Thoracic aorta (tissue), 2 donors: ENCODE measurements around the gene SLC5A12. TPM values are rescaled to one million over a fixed set of nuclear protein-coding genes. Genes with fewer than 3 reads are reported as not detected.

Experiments
- ATAC-seq: fragments of 150-250 bp; one replicate; pipeline ENCODE4 v1.8.0; 2017; ENCODE audit warnings: low read depth; ENCODE audit not compliant: insufficient number of reproducible peaks, low FRiP score
- DNase-seq: peaks from one replicate; pipeline ENCODE4 v3.0.0-alpha.2; 2020; ENCODE audit warnings: low spot score
- H3K27ac ChIP-seq, 2 donors: fragments of 200-600 bp; sonication (generic); 1 replicate in 1 of 2; 2 replicates in 1 of 2; pipeline ENCODE4 v1.5.1; 2016; ENCODE audit warnings: mild to moderate bottlenecking in 2 of 2, moderate library complexity in 2 of 2
- H3K27me3 ChIP-seq: fragments of 200-600 bp; sonication (generic); replicated peaks from 2 replicates; pipeline ENCODE4 v1.6.0; 2016; ENCODE audit warnings: mild to moderate bottlenecking; ENCODE audit not compliant: insufficient read depth
- H3K36me3 ChIP-seq: fragments of 200-600 bp; sonication (generic); one replicate; pipeline ENCODE4 v1.5.1; 2016
- H3K4me1 ChIP-seq, 2 donors: fragments of 200-600 bp; sonication (generic); 1 replicate in 1 of 2; 2 replicates in 1 of 2; pipeline versions ENCODE4 v1.5.1 to v1.6.0; 2016; ENCODE audit warnings: low read depth in 2 of 2, mild to moderate bottlenecking in 1 of 2; ENCODE audit not compliant: control insufficient read depth in 1 of 2
- H3K4me3 ChIP-seq: fragments of 200-600 bp; sonication (generic); 2 replicates; pipeline ENCODE4 v1.5.1; 2016; ENCODE audit warnings: mild to moderate bottlenecking
- H3K9me3 ChIP-seq: fragments of 200-600 bp; sonication (generic); 2 replicates; pipeline ENCODE4 v1.5.1; 2016
- total RNA-seq, 2 donors: library from RNA; depleted of rRNA; stranded (reverse); fragments of >200 nt; gene quantifications; one replicate each; pipeline versions ENCODE4 v1.1.0 to v1.2.3, GENCODE V29; 2016
- TF ChIP-seq, protein P1 (sequence below): fragments of 200-600 bp; sonication (generic); IDR thresholded peaks from one replicate; pipeline ENCODE4 v1.5.1; 2019; ENCODE audit warnings: antibody characterized with exemption

Gene SLC5A12
- total RNA-seq, 2 donors from 2014 or later, result 0.68 TPM; not detected in 1

DNA sequence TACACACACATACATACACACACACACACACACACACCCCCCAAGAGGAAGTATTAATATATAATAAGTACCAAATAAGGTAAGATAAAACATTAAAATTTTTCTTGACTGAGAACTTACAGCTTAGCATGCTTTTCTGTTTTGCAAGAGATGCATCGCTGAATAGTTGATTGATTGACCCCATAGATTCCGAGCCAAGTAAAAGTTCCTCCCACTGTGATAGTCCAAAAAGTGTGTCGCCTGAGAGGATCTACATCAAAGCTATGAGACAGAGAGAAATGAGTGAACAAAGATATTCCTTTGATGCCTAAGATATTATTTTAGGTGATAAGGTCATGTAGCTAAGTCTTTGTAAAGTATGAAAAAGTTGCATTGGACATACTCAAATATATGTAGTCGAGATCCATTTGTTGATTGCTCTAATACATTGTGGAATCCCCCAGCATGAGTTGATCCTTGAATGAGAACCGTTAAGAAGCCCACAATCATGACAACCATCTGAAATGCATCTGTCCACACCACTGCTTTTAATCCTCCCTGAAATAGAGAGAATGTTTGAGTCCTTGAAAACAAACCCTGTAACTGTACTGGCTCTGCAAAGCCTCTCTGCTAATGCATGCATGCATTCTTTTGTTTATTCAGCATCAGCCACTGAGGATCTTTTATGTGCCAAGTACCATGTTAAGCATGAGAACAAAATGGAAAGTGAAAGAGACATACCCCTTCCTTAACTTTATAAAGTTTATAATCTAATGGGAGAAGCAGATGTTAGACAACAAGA lies 18.3 kb downstream of the SLC5A12 start:
- Histone ChIP-seq H3K4me1 (no peaks in the 10 kb centered on the region), H3K4me3 (no peak overlapping the region), H3K36me3 (no peaks in the 10 kb centered on the region), H3K27ac (no peak overlapping the region), H3K27me3 (no peaks in the 10 kb centered on the region), H3K9me3 (no peaks in the 10 kb centered on the region)
- DNase-seq (no peak), ATAC-seq (no peak)
- TF ChIP-seq, protein P1, sequence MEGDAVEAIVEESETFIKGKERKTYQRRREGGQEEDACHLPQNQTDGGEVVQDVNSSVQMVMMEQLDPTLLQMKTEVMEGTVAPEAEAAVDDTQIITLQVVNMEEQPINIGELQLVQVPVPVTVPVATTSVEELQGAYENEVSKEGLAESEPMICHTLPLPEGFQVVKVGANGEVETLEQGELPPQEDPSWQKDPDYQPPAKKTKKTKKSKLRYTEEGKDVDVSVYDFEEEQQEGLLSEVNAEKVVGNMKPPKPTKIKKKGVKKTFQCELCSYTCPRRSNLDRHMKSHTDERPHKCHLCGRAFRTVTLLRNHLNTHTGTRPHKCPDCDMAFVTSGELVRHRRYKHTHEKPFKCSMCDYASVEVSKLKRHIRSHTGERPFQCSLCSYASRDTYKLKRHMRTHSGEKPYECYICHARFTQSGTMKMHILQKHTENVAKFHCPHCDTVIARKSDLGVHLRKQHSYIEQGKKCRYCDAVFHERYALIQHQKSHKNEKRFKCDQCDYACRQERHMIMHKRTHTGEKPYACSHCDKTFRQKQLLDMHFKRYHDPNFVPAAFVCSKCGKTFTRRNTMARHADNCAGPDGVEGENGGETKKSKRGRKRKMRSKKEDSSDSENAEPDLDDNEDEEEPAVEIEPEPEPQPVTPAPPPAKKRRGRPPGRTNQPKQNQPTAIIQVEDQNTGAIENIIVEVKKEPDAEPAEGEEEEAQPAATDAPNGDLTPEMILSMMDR, result no peak

DNA sequence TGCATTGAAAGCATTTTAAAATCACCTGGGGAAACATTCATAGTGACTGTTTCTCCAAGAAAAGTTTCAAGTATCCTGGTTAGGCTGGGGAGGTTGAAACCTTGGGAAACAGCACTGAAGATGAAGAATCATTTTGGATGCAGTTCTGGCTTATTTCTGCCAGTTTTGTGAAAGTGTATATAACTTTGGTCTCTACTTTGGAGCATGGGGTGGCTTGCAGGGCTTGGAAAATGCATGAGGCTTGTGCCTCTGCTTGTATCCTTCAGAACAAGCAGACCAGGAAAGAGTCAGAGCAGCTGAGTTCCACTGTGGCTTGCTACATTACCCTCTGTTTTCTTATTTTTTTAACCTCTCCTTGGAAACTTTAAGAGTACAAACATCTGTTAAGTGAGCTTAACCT lies 19.5 kb downstream of the SLC5A12 start:
- H3K9me3 ChIP-seq, result no peaks in the 10 kb centered on the region
- DNase-seq, result no peak
- TF ChIP-seq, protein P1, result no peak
- H3K4me3 ChIP-seq, result no peak overlapping the region
- no peaks in the 10 kb centered on the region for H3K4me1 ChIP-seq
- ATAC-seq, result no peak
- no peaks in the 10 kb centered on the region for H3K36me3 ChIP-seq
- no peak overlapping the region for H3K27ac ChIP-seq
- H3K27me3 ChIP-seq, result no peaks in the 10 kb centered on the region

DNA sequence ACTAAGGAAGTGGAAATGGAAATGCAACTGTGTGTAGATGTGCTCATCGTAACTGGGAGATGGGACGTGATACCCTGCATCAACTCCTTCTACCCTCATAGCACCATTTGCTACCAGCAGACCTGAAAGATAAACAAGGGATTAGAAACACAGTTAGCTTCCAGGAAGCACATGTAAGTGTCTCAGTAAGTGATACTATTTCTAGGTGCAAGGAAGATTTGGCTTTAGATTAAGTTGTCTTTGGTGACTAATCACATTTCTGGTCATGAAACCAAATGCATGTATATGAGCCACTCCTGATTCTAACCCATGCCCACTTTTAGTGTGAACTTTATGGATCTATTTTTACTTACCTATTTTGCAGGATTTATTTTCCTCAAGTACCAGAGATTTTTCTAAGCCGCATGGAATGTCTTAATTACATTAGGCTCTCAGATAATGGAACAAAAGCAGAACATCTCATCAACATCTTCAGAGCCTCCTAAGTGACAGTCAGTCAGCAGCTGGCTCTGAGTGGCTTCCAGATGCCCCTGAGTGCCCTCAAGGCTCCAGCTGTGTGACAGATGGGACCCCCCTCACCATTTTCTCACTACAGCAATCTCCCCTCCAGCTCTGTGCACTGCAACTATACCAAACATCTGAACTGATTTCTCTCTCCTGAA lies 21.2 kb downstream of the SLC5A12 start:
- no peak for DNase-seq
- Histone ChIP-seq H3K36me3 (no peaks in the 10 kb centered on the region), H3K4me3 (no peak overlapping the region), H3K4me1 (no peaks in the 10 kb centered on the region), H3K9me3 (no peaks in the 10 kb centered on the region), H3K27me3 (no peaks in the 10 kb centered on the region), H3K27ac (no peak overlapping the region)
- TF ChIP-seq, protein P1, result no peak
- no peak for ATAC-seq

DNA sequence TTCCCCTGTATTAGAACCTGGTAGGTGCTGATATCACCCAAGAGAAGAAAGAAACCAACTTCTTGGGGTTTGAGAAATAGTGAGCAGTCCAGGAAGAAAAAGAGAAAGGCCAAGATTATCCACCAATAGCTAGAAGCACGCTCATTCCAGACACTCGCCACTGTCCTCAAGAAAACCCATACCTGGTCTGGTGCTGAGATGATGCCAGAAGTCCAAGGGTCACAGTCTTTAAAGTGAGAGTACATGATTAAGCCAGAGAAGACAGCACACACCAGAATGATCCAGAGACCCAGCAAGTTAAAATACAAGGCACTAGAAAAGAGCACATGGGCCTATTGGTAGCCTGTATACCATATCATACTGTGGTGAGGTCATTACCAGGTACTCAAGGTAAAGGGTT lies 23.6 kb downstream of the SLC5A12 start:
- H3K9me3 ChIP-seq, result no peaks in the 10 kb centered on the region
- no peak overlapping the region for H3K4me3 ChIP-seq
- H3K4me1 ChIP-seq, result no peaks in the 10 kb centered on the region
- no peaks in the 10 kb centered on the region for H3K36me3 ChIP-seq
- DNase-seq (no peak), ATAC-seq (no peak)
- no peaks in the 10 kb centered on the region for H3K27me3 ChIP-seq
- H3K27ac ChIP-seq, result no peak overlapping the region
- TF ChIP-seq, protein P1, result no peak

DNA sequence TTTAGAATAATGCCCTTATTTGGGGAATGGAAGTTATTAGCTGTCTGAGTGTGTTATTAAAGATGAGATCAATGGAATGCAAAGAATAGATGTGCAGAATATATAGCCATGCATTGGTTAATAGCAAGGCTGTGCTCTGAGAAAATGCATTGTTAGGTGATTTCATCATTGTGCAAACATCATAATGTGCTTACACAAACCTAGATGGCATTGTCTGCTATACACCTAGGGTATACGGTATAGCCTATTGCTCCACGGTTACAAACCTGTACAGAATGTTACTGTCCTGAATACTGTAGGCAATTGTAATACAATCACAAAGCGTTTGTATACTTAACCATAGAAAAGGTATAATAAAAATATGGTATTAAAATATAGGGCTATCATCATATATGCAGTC lies 25.5 kb downstream of the SLC5A12 start:
- Histone ChIP-seq H3K4me3 (no peak overlapping the region), H3K9me3 (no peaks in the 10 kb centered on the region), H3K27me3 (no peaks in the 10 kb centered on the region), H3K27ac (no peak overlapping the region), H3K36me3 (no peaks in the 10 kb centered on the region), H3K4me1 (no peaks in the 10 kb centered on the region)
- no peak for DNase-seq
- TF ChIP-seq, protein P1, result no peak
- ATAC-seq, result no peak
